Activated CD4-positive, alpha-beta memory T cell treated with anti-CD3 and anti-CD28 coated beads, Interleukin-2, amount 10 ng/mL, durations not matched to agents 7 days and 5 days (primary cell): ENCODE data around the gene ZNF316. TPM values are rescaled to one million over a fixed set of nuclear protein-coding genes. Genes with fewer than 3 reads are reported as not detected.
"Not testable (repeated sequence)": the region's sequence is repeated elsewhere in the genome, so short reads cannot be mapped to it uniquely, and the experiment has no call there.

Source experiments
- CTCF ChIA-PET: fragments of 350-600 bp; sonication (Branson Sonifier 250); formaldehyde crosslinking; loops from one replicate; lab custom pipeline; 2021; ENCODE audit warnings: antibody characterized with exemption, inconsistent platforms; lab: Charles Lee
- POLR2A ChIA-PET: fragments of 350-600 bp; sonication (Branson Sonifier 250); formaldehyde crosslinking; loops from one replicate; lab custom pipeline; 2021; ENCODE audit warnings: antibody characterized with exemption; lab: Charles Lee
- DNase-seq: peaks from one replicate; pipeline ENCODE4 v3.0.0-alpha.2; 2020
- H3K27ac Mint-ChIP-seq: one replicate; pipeline ENCODE4 v1.8.0; 2021; ENCODE audit warnings: mild to moderate bottlenecking, mixed read lengths
- H3K27me3 Mint-ChIP-seq: one replicate; pipeline ENCODE4 v1.8.0; 2021; ENCODE audit warnings: mixed read lengths
- H3K36me3 Mint-ChIP-seq: one replicate; pipeline ENCODE4 v1.8.0; 2021; ENCODE audit warnings: low read depth, mixed read lengths
- H3K4me1 Mint-ChIP-seq: one replicate; pipeline ENCODE4 v1.8.0; 2021; ENCODE audit warnings: mixed read lengths
- H3K4me3 Mint-ChIP-seq: one replicate; pipeline ENCODE4 v1.8.0; 2021; ENCODE audit warnings: mild to moderate bottlenecking, mixed read lengths
- H3K9me3 Mint-ChIP-seq: one replicate; pipeline ENCODE4 v1.8.0; 2021; ENCODE audit warnings: mixed read lengths
- total RNA-seq, 2 experiments: library from RNA; stranded (reverse); gene quantifications; one replicate each; pipeline ENCODE4 v1.2.3, GENCODE V29; 2021

The ZNF316 gene
- total RNA-seq, 2 experiments from 2014 or later: 23.4 to 26.1 TPM

- Mint-ChIP-seq H3K27ac (no peak overlapping the region), H3K4me1 (no peaks in the 10 kb centered on the region), H3K36me3 (peaks cover 56% of the 10 kb centered on the region), H3K27me3 (no peaks in the 10 kb centered on the region), H3K9me3 (peaks cover 13% of the 10 kb centered on the region), H3K4me3 (no peak overlapping the region)
- DNase-seq: no peak
- ChIA-PET CTCF (no interaction called here), POLR2A (no interaction called here)
Measured at GRCh38 chr7:6652446-6653011, 15.4 kb downstream of the ZNF316 start.

- no peak for DNase-seq
- Mint-ChIP-seq H3K4me1 (no peaks in the 10 kb centered on the region), H3K27ac (no peak overlapping the region), H3K9me3 (peaks cover 13% of the 10 kb centered on the region), H3K36me3 (peaks cover 50% of the 10 kb centered on the region), H3K27me3 (no peaks in the 10 kb centered on the region), H3K4me3 (no peak overlapping the region)
- CTCF ChIA-PET: no interaction called here
- POLR2A ChIA-PET: no interaction called here
Measured at GRCh38 chr7:6653071-6654003, 16.2 kb downstream of the ZNF316 start.

GRCh38 chr7:6654113-6654841 lies 17.2 kb downstream of the ZNF316 start:
- peaks cover 41% of the 10 kb centered on the region for H3K36me3 Mint-ChIP-seq
- ChIA-PET CTCF (no interaction called here), POLR2A (no interaction called here)
- no peak overlapping the region for H3K4me3 Mint-ChIP-seq
- H3K27me3 Mint-ChIP-seq: no peaks in the 10 kb centered on the region
- no peaks in the 10 kb centered on the region for H3K4me1 Mint-ChIP-seq
- no peak for DNase-seq
- H3K27ac Mint-ChIP-seq: no peak overlapping the region
- peaks cover 13% of the 10 kb centered on the region for H3K9me3 Mint-ChIP-seq

GRCh38 chr7:6654842-6655610 lies 17.9 kb downstream of the ZNF316 start:
- POLR2A ChIA-PET: no interaction called here
- Mint-ChIP-seq H3K27ac (no peak overlapping the region), H3K36me3 (peaks cover 33% of the 10 kb centered on the region), H3K4me1 (no peaks in the 10 kb centered on the region), H3K27me3 (no peaks in the 10 kb centered on the region), H3K4me3 (no peak overlapping the region), H3K9me3 (peaks cover 13% of the 10 kb centered on the region)
- CTCF ChIA-PET: no interaction called here
- DNase-seq: no peak

GRCh38 chr7:6655636-6656385 lies 18.7 kb downstream of the ZNF316 start:
- CTCF ChIA-PET: no interaction called here
- Mint-ChIP-seq H3K4me1 (no peaks in the 10 kb centered on the region), H3K9me3 (peaks cover 11% of the 10 kb centered on the region), H3K27ac (no peak overlapping the region), H3K27me3 (no peaks in the 10 kb centered on the region), H3K36me3 (peaks cover 25% of the 10 kb centered on the region), H3K4me3 (no peak overlapping the region)
- POLR2A ChIA-PET: no interaction called here
- DNase-seq: no peak

- Mint-ChIP-seq H3K36me3 (peaks cover 19% of the 10 kb centered on the region), H3K27ac (no peak overlapping the region), H3K27me3 (no peaks in the 10 kb centered on the region), H3K4me3 (no peak overlapping the region), H3K9me3 (peaks cover 12% of the 10 kb centered on the region), H3K4me1 (no peaks in the 10 kb centered on the region)
- POLR2A ChIA-PET: no interaction called here
- no peak for DNase-seq
- CTCF ChIA-PET: no interaction called here
Measured at GRCh38 chr7:6656413-6656812, 19.3 kb downstream of the ZNF316 start.

GRCh38 chr7:6658618-6659345 lies 21.7 kb downstream of the ZNF316 start:
- ChIA-PET CTCF (no interaction called here), POLR2A (interaction anchor here (0.6 kb wide), 1 partner anchor 8 kb away, joined by 3 read pairs; no protein-coding TSS in a partner anchor)
- H3K4me3 Mint-ChIP-seq: no peak overlapping the region
- H3K9me3 Mint-ChIP-seq: peaks cover 14% of the 10 kb centered on the region
- H3K27ac Mint-ChIP-seq: no peak overlapping the region
- H3K4me1 Mint-ChIP-seq: peaks cover 2% of the 10 kb centered on the region
- H3K27me3 Mint-ChIP-seq: peaks cover 4% of the 10 kb centered on the region
- peaks cover 15% of the 10 kb centered on the region for H3K36me3 Mint-ChIP-seq
- DNase-seq: no peak

- peaks cover 34% of the 10 kb centered on the region for H3K36me3 Mint-ChIP-seq
- DNase-seq, CTCF ChIA-PET, H3K4me3 Mint-ChIP-seq, H3K4me1 Mint-ChIP-seq, H3K27ac Mint-ChIP-seq, H3K27me3 Mint-ChIP-seq, POLR2A ChIA-PET: not testable (repeated sequence)
- H3K9me3 Mint-ChIP-seq: peaks cover 55% of the 10 kb centered on the region
Measured at GRCh38 chr7:6670851-6671250, 33.7 kb downstream of the ZNF316 start.

DNA sequence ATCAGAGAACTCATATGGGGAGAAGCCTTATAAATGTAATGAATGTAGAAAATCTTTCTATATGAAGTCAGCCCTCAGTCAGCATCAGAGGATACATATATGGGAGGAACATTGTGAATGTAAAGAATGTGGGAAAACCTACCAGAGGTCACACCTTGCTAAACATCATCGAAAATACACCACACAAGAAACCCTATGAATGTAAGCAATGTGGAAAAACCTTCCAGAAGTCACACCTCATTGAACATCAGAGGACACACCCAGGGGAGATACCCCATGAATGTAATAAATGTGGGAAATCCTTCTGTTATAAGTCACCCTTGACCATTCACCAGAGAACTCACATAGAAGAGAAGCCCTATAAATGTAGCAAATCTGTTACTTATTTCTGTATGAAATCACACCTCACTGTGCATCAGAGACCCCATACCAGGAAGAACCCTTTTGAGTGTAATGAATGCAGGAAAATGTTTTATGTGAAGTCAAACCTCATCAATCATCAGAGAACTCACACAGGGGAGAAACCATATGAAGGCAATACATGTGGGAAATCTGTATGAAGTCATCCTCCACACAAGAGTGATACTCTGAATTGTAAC lies 38.8 kb downstream of the ZNF316 start:
- DNase-seq: no peak
- H3K4me1 Mint-ChIP-seq: no peaks in the 10 kb centered on the region
- no peak overlapping the region for H3K27ac Mint-ChIP-seq
- H3K9me3 Mint-ChIP-seq: peaks cover 68% of the 10 kb centered on the region
- H3K4me3 Mint-ChIP-seq: no peak overlapping the region
- H3K27me3 Mint-ChIP-seq: no peaks in the 10 kb centered on the region
- peaks cover 44% of the 10 kb centered on the region for H3K36me3 Mint-ChIP-seq
- ChIA-PET CTCF (no interaction called here), POLR2A (no interaction called here)

DNA sequence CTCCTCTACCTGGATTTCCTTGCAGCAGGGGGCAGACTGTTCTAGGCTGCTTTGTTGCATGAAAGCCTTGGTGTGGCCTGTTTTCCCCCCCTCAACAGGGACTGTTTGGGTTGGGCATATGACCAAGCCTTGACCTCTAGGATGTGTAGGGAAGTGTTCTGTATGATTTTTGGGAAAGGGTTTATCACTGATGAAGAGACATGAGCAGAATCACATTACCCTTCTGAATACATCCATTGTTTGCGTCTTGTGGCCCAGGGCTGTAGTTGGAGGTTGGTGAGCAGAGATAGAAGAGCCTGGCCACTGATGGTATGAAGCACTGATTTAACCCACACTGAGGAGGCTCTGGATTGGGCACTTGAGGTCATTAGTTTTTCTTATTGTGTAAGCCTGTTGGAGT lies 43.0 kb downstream of the ZNF316 start:
- Mint-ChIP-seq H3K4me3 (no peak overlapping the region), H3K27ac (no peak overlapping the region), H3K36me3 (peaks cover 44% of the 10 kb centered on the region), H3K27me3 (no peaks in the 10 kb centered on the region), H3K4me1 (no peaks in the 10 kb centered on the region), H3K9me3 (peaks cover 77% of the 10 kb centered on the region)
- DNase-seq: no peak
- POLR2A ChIA-PET: no interaction called here
- CTCF ChIA-PET: no interaction called here

GRCh38 chr7:6691103-6691502 lies 54.0 kb downstream of the ZNF316 start:
- peaks cover 6% of the 10 kb centered on the region for H3K36me3 Mint-ChIP-seq
- CTCF ChIA-PET: no interaction called here
- no peaks in the 10 kb centered on the region for H3K27me3 Mint-ChIP-seq
- H3K27ac Mint-ChIP-seq: no peak overlapping the region
- POLR2A ChIA-PET: no interaction called here
- no peak for DNase-seq
- peaks cover 72% of the 10 kb centered on the region for H3K9me3 Mint-ChIP-seq
- H3K4me1 Mint-ChIP-seq: no peaks in the 10 kb centered on the region
- no peak overlapping the region for H3K4me3 Mint-ChIP-seq
